HG03060 (cell line): Measurements from ENCODE around the gene TRIM24.
"Not testable (repeated sequence)": the region's sequence is repeated elsewhere in the genome, so short reads cannot be mapped to it uniquely, and the experiment has no call there.

Source experiments
- ATAC-seq: cut with Tn5 transposase; IDR thresholded peaks from one replicate; pipeline ENCODE4 v1.9.1; 2021; ENCODE audit warnings: low read depth, moderate number of reproducible peaks; ENCODE audit not compliant: unreplicated experiment

TRIM24 gene

DNA sequence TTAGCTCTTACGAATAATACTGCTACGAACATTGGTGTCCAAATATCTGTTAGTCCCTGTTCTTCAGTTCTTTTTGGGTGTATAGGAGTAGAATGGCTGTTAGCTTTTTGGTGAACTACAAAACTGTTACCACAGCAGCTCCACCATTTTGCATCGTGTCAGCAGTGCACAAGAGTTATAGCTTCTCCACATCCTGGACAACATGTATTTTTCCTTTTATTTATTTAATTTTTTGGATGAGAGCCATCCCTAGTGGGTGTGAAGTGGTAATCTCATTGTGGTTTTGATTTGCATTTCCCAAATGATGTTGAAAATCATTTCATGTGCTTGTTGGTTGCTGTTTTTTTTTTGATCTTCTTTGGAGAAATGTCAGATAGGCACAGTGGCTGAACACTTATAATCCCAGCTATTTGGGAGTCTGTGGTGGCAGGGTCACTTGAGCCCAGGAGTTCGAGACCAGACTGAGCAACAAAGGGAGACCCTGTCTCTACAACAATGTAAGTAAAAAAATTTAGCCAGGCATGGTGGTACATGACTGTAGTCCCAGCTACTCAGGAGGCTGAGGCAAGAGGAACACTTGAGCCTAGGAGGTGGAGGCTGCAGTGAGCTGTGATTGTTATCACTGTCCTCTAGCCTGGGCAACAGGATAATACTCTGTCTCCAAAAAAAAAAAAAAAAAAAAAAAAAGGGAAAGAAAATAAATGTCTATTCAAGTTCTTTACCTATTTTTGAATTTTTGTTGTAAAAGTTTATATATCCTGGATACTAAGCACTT lies 31.7 kb downstream of the TRIM24 start:
- ATAC-seq, result no peak

DNA sequence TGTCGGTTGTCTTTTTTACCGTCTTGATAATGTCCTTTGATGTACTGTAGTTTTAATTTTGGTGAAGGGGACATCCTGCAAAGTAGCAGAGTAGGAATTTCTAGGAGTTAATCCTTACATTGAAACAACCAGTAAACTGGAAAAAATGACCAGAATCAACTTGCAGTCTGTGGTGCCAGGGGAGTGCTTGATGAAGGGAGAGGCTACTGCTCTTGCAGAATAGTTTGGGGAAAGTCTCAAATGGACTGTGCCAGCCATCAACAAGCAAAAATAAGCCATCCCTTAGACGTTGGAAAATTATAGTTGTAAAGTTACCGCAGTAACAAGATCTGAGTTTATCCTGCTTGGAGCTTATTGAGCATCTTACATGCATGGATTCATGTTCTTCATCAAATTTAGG lies 32.4 kb downstream of the TRIM24 start:
- ATAC-seq, result no peak

DNA sequence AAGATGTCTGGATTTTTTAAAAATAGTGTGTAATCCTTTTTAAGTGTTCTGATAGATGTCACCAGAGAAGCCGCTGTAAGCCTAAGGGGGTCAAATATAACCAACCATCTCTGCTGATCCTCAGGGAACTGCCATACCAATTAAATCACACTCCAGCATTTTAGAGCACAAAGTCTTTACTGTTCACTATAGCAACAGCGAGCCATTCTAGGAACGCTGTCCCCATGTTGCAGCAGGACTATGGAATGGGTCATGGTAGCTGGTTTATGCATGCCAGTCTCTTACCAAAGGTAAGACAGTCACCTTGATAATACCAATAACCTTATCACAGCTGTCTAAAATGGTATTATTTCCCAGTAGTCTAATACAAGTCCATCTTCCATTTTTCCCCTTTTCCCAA lies 33.5 kb downstream of the TRIM24 start:
- no peak for ATAC-seq

DNA sequence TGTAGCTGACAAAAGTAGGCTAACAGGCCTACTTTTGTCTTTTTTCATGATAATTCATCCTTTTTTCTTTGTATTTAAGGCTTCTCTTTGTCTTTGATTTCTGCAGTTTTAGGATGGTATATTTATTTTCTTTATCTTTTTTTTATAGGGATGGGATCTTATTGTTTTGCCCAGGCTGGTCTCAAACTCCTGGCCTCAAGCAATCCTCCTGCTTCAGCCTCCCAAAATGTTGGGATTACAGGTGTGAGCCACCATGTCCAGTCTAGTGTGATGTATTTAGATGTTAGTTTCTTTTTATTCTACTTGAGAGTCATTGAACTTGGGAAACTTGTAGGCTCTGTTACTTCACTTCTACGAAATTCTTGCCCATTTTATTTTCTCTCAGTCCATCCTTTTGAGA lies 35.4 kb downstream of the TRIM24 start:
- ATAC-seq, result no peak

DNA sequence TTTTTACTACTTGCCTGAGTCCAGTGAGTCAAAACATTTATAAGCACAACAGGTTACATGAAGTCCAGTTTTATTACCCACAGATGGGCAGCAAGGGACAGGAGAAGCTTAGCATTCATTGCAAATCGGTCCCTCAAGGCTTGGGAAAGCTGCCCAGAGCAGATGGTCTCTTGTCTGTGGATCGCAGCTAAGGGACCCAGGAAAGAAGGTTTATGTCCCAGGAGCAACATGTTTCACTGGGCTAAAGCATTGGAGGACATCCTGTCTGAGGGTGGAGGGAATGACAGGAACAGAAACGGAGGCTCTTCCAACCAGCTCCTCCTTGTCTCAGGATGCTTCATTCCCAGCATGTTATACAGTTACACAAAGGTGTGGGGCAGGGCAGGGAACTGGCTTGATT lies 39.3 kb downstream of the TRIM24 start:
- ATAC-seq, result no peak

DNA sequence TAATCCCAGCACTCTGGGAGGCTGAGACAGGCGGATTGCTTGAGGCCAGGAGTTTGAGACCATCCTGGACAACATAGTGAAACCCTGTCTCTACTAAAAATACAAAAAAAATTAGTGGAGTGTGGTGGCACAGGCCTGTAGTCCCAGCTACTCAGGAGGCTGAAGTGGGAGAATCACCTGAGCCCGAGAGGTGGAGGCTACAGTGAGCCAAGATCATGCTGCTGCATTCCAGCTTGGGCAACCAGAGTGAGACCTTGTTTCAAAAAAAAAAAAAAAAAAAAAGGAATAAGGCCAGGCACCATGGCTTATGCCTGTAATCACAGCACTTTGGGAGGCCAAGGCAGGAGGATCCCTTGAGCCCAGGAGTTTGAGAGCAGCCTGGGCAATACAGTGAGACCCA lies 40.2 kb downstream of the TRIM24 start:
- not testable (repeated sequence) for ATAC-seq

DNA sequence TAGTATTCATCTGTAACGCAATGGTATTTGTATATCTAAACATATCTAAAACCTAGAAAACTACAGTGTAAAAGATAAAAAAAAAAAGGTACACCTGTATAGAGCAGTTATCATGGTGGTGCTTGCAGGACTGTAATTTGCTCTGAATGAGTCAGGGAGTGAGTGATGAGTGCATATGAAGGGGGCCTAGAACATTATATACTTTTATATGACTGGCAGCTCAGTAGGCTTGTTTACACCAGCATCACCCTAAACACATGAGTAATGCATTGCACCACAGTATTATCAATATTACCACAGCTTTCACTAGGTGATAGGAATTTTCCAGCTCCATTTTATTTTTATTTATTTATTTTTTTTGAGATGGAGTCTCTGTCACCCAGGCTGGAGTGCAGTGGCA lies 40.8 kb downstream of the TRIM24 start:
- no peak for ATAC-seq

DNA sequence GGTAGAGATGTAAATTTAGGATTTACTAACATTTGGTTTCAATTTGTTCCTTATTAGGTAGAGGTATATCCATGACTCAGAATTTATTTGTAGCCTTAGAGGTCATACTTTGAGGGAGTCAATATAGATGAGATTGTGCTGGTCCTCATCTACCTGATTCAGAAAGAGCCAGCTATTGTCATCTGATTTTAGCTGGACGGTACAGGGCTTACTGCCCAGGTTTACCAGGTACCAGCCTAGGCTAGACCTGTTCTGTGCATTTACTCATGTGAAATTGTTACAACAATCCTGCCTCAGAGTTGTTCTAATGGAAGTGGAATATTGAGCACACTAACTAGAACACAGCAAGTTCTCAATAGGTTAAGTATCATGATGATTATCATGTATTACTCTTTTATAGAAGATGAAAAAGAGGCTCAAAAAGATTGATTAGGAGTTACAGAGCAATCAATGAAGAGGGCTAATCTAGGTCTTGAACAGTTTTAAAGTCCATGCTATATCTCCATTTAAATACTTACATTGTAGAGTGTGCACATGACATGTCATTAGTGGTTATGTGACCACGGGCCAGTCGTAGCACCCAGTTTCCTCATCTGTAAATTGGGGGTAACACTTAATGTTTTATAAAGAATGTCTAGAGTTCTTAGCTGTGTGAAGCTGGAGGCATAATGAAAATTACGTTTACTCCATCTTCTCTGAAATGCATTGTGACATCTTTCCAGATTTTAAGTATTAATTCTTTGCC lies 42.1 kb downstream of the TRIM24 start:
- no peak for ATAC-seq

DNA sequence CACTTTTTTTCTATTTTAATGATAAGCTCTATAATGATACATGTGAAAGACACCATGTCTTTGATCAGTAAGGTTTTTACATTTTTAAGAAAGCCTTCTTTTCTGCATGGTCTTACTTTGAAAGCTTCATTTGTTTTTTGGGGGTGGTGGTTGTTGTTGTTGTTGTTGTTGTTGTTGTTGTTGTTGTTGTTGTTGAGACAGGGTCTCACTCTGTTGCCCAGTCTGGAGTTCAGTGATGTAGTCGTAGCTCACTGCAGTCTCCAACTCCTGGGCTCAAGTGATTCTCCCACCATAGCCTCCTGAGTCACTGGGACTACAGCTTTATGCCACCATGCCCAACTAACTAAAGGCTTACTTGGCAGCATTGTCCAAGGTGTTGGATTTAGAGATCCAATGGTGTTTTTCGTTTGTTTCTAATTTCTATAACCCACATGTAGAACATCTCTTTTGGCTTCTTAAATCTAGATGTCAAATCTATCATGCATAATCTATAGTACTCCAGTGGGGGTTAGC lies 45.4 kb downstream of the TRIM24 start:
- no peak for ATAC-seq

DNA sequence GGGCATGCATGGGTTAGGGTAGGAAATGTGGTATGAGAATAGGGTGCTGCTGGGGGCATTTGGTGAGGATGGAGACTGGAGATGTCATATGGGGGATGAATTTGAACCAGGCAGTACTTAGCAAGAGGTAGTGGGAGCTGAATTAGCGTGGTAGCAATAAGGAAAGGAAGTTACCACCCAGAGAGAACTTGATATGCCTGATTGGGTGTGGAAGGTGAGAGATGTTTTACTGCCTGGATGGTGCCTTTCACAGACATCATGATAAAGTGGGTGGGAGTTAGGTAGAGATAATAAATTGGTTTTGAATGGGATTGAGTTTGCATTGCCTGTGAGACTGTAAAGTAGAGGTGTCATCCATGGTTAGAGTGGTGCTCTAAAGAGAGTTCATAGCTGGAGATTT lies 46.7 kb downstream of the TRIM24 start:
- no peak for ATAC-seq

DNA sequence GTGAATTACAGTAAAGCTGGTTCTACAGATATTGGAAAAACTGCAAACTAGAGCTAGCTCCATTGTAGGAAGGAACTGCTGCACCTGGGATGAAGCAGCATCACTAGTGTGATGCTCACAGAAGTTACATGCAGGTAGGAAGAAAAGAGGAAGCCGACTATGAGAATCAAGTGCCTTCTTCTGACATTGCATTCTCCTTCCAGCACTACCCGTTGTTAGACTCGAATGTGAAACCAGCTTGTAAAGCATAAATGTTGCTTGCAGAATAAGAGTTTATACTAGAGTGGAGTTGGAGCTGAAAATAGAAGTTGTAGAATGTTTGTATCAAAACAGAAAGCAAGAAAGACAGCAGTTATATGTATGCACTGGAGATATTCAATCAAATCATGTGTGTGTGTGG lies 49.9 kb downstream of the TRIM24 start:
- peak; percentile 44 for ATAC-seq

DNA sequence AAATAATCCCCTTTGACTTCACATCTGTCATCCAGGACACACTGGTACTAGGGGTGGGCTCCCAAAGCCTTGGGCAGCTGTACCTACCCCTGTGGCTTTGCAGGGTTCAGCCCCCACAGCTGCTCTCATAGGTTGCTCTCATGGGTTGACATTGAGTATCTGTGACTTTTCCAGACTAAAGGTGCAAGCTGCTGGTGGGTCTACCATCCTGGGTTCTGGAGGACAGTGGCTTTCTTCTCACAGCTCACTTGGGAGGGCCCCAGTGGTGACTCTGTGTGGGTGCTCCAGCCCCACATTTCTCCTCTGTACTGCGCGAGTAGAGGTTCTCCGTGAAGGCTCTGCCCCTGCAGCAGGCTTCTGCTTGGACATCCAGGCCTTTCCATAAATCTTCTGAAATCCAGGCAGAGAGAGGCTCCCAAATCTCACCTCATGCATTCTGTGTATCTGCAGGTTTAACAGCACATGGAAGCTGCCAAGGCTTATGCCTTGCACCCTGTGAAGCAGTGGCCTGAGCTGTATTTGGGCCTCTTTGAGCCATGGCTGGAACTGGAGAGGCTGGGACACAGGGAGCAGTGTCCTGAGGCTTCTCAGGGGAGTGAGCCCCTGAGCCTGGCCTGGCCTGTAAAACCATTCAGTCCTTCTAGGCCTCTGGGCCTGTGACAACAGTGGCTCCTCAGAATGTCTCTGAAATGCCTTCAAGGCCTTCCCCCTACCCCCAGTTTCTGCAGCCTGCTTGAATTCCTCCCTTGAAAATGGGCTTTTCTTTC lies 52.2 kb downstream of the TRIM24 start:
- no peak for ATAC-seq

DNA sequence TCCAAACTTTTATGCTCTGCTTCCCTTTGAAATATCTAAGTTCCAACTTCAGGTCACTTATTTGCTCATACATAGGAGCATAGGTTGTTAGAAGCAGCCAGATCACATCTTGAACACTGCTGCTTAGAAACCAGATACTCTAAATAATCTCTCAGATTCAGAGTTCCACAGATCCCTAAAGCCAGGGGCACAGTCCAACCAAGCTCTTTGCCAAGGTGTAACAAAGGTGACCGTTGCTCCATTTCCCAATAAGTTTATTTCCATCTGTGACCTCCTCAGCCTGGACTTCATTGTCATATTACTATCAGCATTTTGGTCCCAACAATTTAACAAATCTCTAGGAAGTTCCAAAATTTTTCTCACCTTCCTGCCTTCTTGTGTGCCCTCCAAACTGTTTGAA lies 52.8 kb downstream of the TRIM24 start:
- ATAC-seq, result no peak

DNA sequence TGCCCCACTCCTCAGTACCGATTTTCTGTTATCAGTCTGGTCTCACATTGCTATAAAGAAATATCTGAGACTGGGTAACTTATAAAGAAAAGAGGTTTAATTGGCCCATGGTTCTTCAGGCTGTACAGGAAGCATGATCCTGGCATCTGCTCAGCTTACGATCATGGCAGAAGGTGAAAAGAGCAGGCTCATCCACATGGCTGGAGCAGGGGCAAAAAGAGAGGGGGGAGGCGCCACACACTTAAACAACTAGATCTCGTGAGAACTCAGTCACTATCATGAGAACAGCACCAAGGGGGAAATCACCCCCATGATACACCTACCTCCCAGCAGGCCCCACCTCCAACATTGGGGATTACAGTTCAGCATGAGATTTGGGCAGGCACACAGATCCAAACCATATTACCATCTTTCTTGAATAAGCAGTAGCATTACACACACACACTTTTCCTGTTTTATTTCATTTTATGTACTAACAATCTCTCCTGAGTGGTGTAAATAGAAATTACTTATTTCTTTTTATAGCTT lies 53.3 kb downstream of the TRIM24 start:
- no peak for ATAC-seq

DNA sequence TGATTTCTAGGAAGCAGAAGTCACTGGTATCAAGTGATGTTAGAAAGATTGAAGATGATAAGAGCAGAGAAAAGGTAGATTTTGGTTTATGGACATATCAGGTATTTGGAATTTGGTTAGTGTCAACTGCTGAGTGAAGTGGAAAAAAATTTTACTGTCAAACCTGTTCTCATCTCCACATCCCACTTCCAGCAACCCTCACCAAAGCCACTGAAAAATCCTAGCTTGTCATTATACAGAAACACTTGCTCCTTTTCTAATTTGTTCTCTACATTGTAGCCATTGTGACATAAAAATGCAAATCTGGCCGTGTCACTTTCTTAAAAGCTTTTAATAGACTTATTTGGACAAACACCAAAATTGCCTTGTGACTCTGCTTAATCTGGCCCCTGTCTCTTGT lies 54.0 kb downstream of the TRIM24 start:
- no peak for ATAC-seq

DNA sequence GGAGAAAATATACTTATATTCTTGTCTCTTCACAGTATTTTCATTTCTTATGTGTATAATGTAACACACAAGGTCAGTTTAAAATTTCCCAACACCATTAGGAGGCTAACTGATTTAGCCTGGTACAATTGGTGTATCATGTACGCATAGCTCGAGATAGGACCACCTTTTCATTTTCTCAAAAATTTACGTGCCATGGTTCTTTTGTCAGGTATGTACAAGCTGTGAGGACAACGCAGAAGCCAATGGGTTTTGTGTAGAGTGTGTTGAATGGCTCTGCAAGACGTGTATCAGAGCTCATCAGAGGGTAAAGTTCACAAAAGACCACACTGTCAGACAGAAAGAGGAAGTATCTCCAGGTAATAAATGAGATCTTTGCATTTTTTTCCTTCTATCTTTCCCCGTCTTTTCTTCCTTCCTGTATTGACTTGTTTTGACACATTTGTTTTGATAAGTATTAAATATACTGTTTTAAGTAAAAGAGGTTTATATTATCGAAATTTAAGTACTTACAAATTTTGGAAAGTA lies 55.0 kb downstream of the TRIM24 start:
- ATAC-seq, result no peak

DNA sequence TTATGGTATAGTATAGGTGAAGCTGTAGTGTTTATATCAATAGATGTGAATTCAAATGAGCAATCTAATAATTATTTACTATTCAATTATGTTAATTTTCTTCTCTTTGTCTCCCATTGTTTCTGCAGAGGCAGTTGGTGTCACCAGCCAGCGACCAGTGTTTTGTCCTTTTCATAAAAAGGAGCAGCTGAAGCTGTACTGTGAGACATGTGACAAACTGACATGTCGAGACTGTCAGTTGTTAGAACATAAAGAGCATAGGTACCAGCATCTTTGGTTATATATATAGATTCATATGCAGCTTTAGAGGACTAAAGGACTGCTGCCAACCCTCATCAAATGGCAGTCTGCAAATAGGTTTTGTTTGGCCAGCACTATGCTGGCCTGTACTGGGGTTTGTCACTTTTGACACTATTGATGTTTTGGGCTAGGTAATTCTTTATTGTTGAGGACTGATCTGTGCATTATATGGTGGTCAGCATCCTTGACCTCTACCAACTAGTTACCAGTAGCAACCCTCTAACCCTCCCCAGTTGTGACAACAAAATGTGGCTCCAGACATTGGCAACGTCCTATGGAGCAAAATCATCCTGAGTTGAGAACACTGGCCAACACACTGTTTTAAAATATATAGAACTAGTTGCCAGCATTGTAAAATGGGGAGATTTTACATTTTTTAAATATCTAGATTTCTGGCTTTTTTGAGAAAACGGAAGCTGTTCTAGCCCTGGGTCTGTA lies 59.2 kb downstream of the TRIM24 start:
- ATAC-seq, result no peak

DNA sequence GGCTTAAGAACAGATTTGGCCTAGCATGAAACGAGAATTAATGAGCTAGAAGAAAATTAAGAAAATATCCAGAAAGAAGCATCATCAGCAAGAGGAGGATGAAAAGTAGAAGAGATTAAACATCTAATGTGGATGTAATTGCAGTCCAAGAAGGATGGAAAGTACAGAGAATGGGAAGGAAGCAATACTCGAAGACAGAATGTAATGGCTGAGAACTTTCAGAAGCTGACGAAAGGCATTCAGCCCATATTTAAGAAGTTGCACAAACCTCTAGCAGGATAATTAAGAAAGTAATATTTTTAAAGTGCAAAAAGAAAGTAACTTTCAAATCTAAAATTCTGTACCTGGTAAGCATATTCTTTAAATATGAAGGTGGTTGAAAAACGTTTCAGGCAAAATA lies 60.7 kb downstream of the TRIM24 start:
- no peak for ATAC-seq

DNA sequence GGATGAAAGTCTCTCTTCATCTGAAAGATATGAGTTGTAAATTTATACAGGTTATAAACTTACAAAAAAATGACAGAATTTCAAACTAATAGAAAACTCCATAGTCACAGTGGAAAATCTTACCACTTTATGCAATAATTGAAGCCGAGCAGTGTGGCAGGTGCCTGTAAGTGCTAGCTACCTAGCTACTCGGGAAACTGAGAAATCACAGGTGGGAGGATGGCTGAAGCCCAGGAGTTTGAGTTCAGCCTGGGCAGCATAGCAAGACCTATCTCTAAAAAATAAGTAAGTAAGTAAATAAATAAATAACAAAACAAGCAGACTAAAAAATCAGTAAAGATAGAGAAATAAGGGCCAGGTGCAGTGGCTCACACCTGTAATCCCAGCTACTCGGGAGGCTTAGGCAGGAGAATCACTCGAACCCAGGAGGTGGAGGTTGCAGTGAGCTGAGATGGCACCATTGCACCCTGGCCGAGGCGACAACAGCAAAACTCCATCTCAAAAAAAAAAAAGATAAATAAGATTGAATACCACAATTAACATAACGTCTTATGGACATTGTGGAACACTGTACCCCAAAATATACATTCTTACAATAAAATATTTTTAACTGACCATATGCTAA lies 61.9 kb downstream of the TRIM24 start:
- no peak for ATAC-seq

DNA sequence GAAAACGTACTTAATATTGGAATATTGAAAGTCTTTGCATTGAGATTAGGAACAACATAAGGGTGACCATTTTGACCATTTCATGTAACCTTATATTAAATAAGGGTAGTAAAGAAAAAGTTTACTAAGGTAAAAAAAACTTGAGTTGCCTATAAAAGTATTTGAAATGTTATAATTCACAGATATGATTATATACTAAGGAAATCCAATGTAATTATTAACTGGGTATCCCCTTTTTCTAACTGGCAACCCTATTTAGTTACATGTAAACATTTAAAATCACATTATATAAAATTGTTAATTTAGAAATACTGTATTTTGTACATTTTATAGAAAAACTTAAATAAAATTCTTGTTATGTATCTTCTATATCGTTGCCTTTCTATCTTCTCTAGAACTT lies 64.2 kb downstream of the TRIM24 start:
- ATAC-seq, result no peak
